ENCODE results near the gene SLC9B2.
A peak's percentile ranks its signal among the peaks of the same experiment; 100 is the strongest.
"Not testable (repeated sequence)": the region's sequence is repeated elsewhere in the genome, so short reads cannot be mapped to it uniquely, and the experiment has no call there.

The SLC9B2 gene

DNA sequence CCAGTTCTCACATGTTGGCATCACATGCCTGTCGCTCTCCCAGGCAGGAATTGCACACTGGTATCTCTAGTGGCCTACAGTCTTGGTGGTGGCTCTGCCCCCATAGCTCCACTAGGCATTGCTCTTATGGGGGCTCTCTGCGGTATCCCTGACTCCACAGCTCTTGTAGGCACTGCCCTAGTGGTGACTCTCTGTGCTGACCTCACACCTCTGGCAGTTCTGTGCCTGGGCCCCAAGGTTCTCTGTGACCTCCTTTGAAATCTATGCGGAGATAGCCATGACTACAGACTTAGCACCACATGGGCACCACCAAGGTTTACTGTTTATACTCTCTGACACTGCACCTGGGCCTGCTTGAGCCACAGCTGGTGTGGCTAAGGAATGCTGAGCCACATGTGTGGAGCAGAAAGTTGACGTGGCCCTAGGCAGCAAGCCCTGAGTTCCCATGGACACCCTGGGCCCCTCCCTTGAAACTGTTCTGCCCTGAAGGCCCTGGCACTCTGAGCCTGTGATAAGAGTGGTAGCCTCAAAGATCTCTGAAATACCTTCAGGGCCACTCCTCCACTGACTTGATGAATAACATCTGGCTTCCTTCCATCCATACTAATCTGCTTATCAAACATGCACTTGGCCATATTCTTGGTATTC lies 65.1 kb downstream of the SLC9B2 start:
- H3K9me3 ChIP-seq (ENCODE audit: control insufficient read depth, low read length): no peaks in the 10 kb centered on the region
- peaks cover 18% of the 10 kb centered on the region for H3K4me1 ChIP-seq (ENCODE audit: control insufficient read depth, insufficient read depth, low read length)
- DNase-seq (ENCODE audit: low read depth): peak; percentile 42
- no peaks in the 10 kb centered on the region for H3K27me3 ChIP-seq (replicated peaks; ENCODE audit: control insufficient read depth, insufficient read depth, low read length)
- no peaks in the 10 kb centered on the region for H3K36me3 ChIP-seq (ENCODE audit: control insufficient read depth, insufficient read depth, low read length, severe bottlenecking)
- no peak overlapping the region for H3K4me3 ChIP-seq (ENCODE audit: low read length)
- peak overlapping the region; percentile 4 for H3K9ac ChIP-seq (ENCODE audit: low read length)

DNA sequence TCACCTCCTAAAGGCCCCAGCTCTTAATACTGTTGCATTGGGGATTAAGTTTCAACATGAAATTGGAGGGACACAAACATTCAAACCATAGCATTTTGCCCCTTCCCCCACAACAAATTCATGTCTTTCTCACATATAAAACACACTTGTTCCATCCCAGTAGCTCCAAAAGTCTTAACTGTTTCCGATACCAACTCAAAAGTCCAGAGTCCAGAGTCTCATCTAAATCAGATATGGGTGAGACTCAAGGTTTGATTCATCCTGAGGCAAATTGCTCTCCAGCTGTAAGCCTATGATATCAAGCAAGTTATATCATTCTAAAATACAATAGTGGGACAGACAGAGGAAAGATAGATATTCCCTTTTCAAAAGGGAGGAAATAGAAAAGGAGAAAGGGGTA lies 65.8 kb downstream of the SLC9B2 start:
- peaks cover 18% of the 10 kb centered on the region for H3K4me1 ChIP-seq (ENCODE audit: control insufficient read depth, insufficient read depth, low read length)
- H3K36me3 ChIP-seq (ENCODE audit: control insufficient read depth, insufficient read depth, low read length, severe bottlenecking): no peaks in the 10 kb centered on the region
- no peak for DNase-seq (ENCODE audit: low read depth)
- no peak overlapping the region for H3K9ac ChIP-seq (ENCODE audit: low read length)
- H3K4me3 ChIP-seq (ENCODE audit: low read length): no peak overlapping the region
- H3K9me3 ChIP-seq (ENCODE audit: control insufficient read depth, low read length): no peaks in the 10 kb centered on the region
- no peaks in the 10 kb centered on the region for H3K27me3 ChIP-seq (replicated peaks; ENCODE audit: control insufficient read depth, insufficient read depth, low read length)

DNA sequence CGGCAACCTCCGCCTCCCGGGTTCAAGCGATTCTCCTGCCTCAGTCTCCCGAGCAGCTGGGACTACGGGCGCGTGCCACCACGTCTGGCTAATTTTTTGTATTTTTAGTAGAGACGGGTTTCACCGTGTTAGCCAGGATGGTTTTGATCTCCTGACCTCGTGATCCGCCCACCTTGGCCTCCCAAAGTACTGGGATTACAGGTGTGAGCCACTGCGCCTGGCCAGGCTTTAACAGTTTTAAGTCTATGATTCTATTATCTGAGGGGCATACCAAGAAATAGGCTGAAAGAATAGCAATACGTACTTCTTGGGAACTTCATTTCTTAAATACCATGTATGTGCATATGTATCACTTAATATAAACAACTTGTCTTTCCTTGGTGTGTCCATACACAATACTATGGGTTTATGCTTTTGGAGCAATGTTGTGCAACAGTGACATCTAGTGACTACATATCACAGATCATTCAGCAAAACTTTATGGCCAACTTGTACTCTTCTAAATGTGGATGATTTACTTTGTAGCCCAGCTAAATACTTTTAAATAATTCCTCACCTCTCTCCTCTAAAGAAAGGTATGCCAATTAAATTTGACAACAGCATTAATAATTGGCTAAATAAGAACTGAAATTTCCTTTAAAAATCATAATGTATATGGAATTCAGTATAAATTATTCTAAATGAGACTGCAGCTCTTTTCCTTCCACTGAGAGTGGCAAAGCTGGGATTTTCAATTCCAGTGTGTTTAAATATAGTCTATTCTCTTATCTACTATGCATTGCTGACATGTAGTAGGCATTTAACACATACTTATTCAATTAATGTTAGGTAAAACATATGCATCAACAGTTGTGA lies 67.5 kb downstream of the SLC9B2 start:
- Histone ChIP-seq H3K4me1 (ENCODE audit: control insufficient read depth, insufficient read depth, low read length) (peaks cover 18% of the 10 kb centered on the region), H3K9ac (ENCODE audit: low read length) (no peak overlapping the region), H3K9me3 (ENCODE audit: control insufficient read depth, low read length) (no peaks in the 10 kb centered on the region), H3K27me3 (replicated peaks; ENCODE audit: control insufficient read depth, insufficient read depth, low read length) (no peaks in the 10 kb centered on the region), H3K4me3 (ENCODE audit: low read length) (no peak overlapping the region), H3K36me3 (ENCODE audit: control insufficient read depth, insufficient read depth, low read length, severe bottlenecking) (no peaks in the 10 kb centered on the region)
- DNase-seq (ENCODE audit: low read depth): peak; percentile 85

DNA sequence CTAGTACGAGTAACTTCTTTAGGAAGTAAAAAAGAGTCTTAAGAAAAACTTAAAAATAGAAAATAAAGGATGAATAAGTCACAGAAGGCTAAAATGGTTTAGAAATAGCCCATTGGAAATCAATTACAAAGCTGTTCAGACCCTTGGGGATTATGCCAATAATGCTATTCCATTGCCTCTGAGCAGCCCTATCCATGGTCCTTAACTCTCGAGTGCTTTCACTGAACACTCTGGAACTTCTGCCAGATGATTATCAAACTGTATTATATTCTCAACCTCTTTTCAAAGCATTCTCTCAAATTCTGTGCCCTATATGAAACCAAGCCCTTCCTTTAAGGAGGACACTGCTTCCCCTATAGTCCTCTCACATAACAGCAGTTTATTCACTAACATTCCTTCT lies 74.0 kb downstream of the SLC9B2 start:
- Histone ChIP-seq H3K4me3 (ENCODE audit: low read length) (no peak overlapping the region), H3K4me1 (ENCODE audit: control insufficient read depth, insufficient read depth, low read length) (no peaks in the 10 kb centered on the region), H3K27me3 (replicated peaks; ENCODE audit: control insufficient read depth, insufficient read depth, low read length) (no peaks in the 10 kb centered on the region), H3K9me3 (ENCODE audit: control insufficient read depth, low read length) (no peaks in the 10 kb centered on the region), H3K36me3 (ENCODE audit: control insufficient read depth, insufficient read depth, low read length, severe bottlenecking) (no peaks in the 10 kb centered on the region), H3K9ac (ENCODE audit: low read length) (no peak overlapping the region)
- DNase-seq (ENCODE audit: low read depth): peak; percentile 44

DNA sequence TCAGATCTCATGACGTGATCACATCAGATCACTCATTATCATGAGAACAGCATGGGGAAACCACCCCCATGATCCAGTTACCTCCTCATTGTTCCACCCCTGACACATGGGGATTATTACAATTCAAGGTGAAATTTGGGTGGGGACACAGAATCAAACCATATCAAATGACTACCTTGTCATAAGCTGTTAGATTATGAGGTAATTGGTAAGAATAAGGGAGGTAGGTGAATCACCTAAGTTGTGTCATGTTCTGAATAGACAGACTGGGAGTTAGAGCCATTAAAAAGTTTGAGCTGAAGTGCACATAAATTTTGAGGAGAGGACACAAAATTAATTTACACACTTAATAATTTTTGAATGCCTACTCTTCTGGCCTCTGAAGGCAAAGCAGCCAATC lies 81.8 kb downstream of the SLC9B2 start:
- Histone ChIP-seq H3K36me3 (ENCODE audit: control insufficient read depth, insufficient read depth, low read length, severe bottlenecking) (no peaks in the 10 kb centered on the region), H3K9me3 (ENCODE audit: control insufficient read depth, low read length) (no peaks in the 10 kb centered on the region), H3K27me3 (replicated peaks; ENCODE audit: control insufficient read depth, insufficient read depth, low read length) (no peaks in the 10 kb centered on the region), H3K4me3 (ENCODE audit: low read length) (no peak overlapping the region), H3K9ac (ENCODE audit: low read length) (no peak overlapping the region), H3K4me1 (ENCODE audit: control insufficient read depth, insufficient read depth, low read length) (no peaks in the 10 kb centered on the region)
- no peak for DNase-seq (ENCODE audit: low read depth)

DNA sequence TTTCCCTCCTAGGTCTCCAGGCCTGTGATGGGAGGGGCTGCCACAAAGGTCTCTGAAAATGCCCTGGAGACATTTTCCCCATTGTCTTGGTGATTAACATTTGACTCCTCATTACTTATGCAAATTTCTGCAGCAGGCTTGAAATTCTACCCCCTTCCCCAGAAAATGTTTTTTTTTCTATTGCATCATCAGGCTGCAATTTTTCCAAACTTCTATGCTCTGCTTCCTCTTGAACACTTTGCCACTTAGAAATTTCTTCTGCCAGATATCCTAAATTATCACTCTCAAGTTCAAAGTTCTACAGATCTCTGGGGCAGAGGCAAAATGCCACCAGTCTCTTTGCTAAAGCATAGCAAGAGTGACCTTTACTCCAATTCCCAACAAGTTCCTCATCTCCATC lies 82.6 kb downstream of the SLC9B2 start:
- not testable (repeated sequence) for H3K36me3 ChIP-seq (ENCODE audit: control insufficient read depth, insufficient read depth, low read length, severe bottlenecking); H3K27me3 ChIP-seq (replicated peaks; ENCODE audit: control insufficient read depth, insufficient read depth, low read length); H3K9me3 ChIP-seq (ENCODE audit: control insufficient read depth, low read length); H3K4me3 ChIP-seq (ENCODE audit: low read length); H3K4me1 ChIP-seq (ENCODE audit: control insufficient read depth, insufficient read depth, low read length); DNase-seq (ENCODE audit: low read depth); H3K9ac ChIP-seq (ENCODE audit: low read length)

DNA sequence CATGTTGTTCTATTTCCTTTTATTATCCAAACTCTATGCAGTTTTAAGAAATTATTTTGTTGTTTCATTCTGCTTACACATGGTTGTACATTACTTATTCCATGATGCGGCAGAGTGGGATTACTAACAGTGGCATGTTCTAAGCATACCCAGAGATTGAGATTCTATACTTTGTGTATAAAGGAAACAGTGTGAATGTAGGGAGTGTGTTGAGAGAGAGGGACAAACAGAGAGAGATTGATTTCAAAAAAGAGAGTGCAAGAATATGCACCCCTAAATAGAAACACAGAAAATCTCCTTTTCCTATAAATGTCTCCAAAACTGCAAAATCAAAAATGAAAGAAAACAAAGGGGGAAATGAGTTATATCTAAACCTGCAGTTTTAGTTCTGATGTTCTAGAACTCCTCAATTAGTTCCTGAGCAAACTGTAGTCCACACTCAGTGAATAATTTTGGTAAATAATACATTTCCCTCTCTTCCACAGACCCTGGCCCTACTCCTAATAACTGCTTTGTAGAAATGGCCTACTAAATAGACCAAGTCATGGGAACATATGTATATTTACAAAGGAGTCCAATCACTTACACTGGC lies 88.0 kb downstream of the SLC9B2 start:
- Histone ChIP-seq H3K9me3 (ENCODE audit: control insufficient read depth, low read length) (peaks cover 4% of the 10 kb centered on the region), H3K36me3 (ENCODE audit: control insufficient read depth, insufficient read depth, low read length, severe bottlenecking) (no peaks in the 10 kb centered on the region), H3K4me3 (ENCODE audit: low read length) (no peak overlapping the region), H3K4me1 (ENCODE audit: control insufficient read depth, insufficient read depth, low read length) (no peaks in the 10 kb centered on the region), H3K27me3 (replicated peaks; ENCODE audit: control insufficient read depth, insufficient read depth, low read length) (no peaks in the 10 kb centered on the region), H3K9ac (ENCODE audit: low read length) (no peak overlapping the region)
- no peak for DNase-seq (ENCODE audit: low read depth)

DNA sequence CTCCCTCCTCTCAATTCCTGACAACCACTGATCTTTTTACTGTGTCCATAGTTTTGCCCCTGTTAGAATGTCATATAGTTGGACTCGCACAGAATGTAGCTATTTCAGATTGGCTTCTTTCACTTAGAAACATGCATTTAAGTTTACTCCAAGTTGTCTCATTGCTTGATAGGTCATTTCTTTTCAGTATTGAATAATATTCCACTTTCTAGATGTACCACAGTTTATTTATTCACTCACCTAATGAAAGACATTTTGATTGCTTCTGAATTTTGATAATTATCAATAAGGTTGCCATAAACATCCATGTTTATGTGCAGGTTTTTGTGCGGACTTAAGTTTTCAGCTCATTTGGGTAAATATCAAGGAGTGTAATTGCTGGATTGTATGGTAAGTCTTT lies 95.6 kb downstream of the SLC9B2 start:
- H3K36me3 ChIP-seq (ENCODE audit: control insufficient read depth, insufficient read depth, low read length, severe bottlenecking): no peaks in the 10 kb centered on the region
- H3K4me3 ChIP-seq (ENCODE audit: low read length): no peak overlapping the region
- no peak for DNase-seq (ENCODE audit: low read depth)
- no peak overlapping the region for H3K9ac ChIP-seq (ENCODE audit: low read length)
- H3K4me1 ChIP-seq (ENCODE audit: control insufficient read depth, insufficient read depth, low read length): no peaks in the 10 kb centered on the region
- peaks cover 12% of the 10 kb centered on the region for H3K9me3 ChIP-seq (ENCODE audit: control insufficient read depth, low read length)
- H3K27me3 ChIP-seq (replicated peaks; ENCODE audit: control insufficient read depth, insufficient read depth, low read length): no peaks in the 10 kb centered on the region
